Fibroblast of skin of right quadriceps (primary cell): ENCODE data around the gene OR52E4.

Experiments
- DNase-seq: peaks from one replicate; pipeline ENCODE4 v3.0.0-alpha.2; 2013

The OR52E4 gene

GRCh38 chr11:5929571-5930368 is 49.3 kb downstream of the OR52E4 start:
- DNase-seq: no peak

- DNase-seq: no peak
Observed at GRCh38 chr11:5930614-5931013, 50.2 kb downstream of the OR52E4 start.

GRCh38 chr11:5931061-5931460 is 50.6 kb downstream of the OR52E4 start:
- DNase-seq: no peak

- no peak for DNase-seq
Observed at GRCh38 chr11:5932671-5933070, 52.2 kb downstream of the OR52E4 start.

- no peak for DNase-seq
Observed at GRCh38 chr11:5933116-5933515, 52.7 kb downstream of the OR52E4 start.
